Measurements from ENCODE around the gene TECTB. TPM values are rescaled to one million over a fixed set of nuclear protein-coding genes. Genes with fewer than 3 reads are reported as not detected.

The TECTB gene
- total and polyA plus RNA-seq, 4 donors: not detected

- Histone ChIP-seq H3K9me3 (ENCODE audit: control insufficient read depth in 4 of 4, insufficient read depth in 3 of 4, low read length in 3 of 4) (no peaks in the 10 kb centered on the region), H3K4me3 (no peak overlapping the region), H3K9ac (ENCODE audit: insufficient read depth in 1 of 2, low read length in 2 of 2) (no peak overlapping the region), H3K36me3 (ENCODE audit: control insufficient read depth in 4 of 4, insufficient read depth in 4 of 4, low read length in 4 of 4) (no peaks in the 10 kb centered on the region), H3K27ac (ENCODE audit: low read depth in 1 of 2, low read length in 1 of 2) (no peak overlapping the region), H3K27me3 (ENCODE audit: control insufficient read depth in 3 of 3, insufficient read depth in 3 of 3, low read length in 2 of 3) (no peaks in the 10 kb centered on the region), H3K4me1 (ENCODE audit: control insufficient read depth in 5 of 5, insufficient read depth in 5 of 5, low read length in 5 of 5) (peaks cover 0 to 4% (median 0%) of the 10 kb centered on the region in 5 donors)
- ATAC-seq (ENCODE audit: insufficient read depth, low FRiP score): no peak
- TF ChIP-seq CTCF (IDR thresholded peaks at IDR 0.05; ENCODE audit: control extremely low read depth, extremely low read depth): no peak
- WGBS, 2 donors: 81 to 87% methylated on average over 4 of the region's 4 CpGs
- DNase-seq: no peak
Observed at GRCh38 chr10:112333452-112333851, 50.3 kb downstream of the TECTB start.

GRCh38 chr10:112335111-112335867 is 52.1 kb downstream of the TECTB start:
- no peak for TF ChIP-seq CTCF (IDR thresholded peaks at IDR 0.05; ENCODE audit: control extremely low read depth, extremely low read depth)
- Histone ChIP-seq H3K9me3 (ENCODE audit: control insufficient read depth in 4 of 4, insufficient read depth in 3 of 4, low read length in 3 of 4) (no peaks in the 10 kb centered on the region), H3K4me3 (no peak overlapping the region), H3K27me3 (ENCODE audit: control insufficient read depth in 3 of 3, insufficient read depth in 3 of 3, low read length in 2 of 3) (no peaks in the 10 kb centered on the region), H3K4me1 (ENCODE audit: control insufficient read depth in 5 of 5, insufficient read depth in 5 of 5, low read length in 5 of 5) (peaks cover 0 to 4% (median 0%) of the 10 kb centered on the region in 5 donors), H3K36me3 (ENCODE audit: control insufficient read depth in 4 of 4, insufficient read depth in 4 of 4, low read length in 4 of 4) (no peaks in the 10 kb centered on the region), H3K27ac (ENCODE audit: low read depth in 1 of 2, low read length in 1 of 2) (no peak overlapping the region), H3K9ac (ENCODE audit: insufficient read depth in 1 of 2, low read length in 2 of 2) (no peak overlapping the region)
- WGBS, 2 donors: 29 to 42% methylated on average over 5 of the region's 5 CpGs
- no peak for DNase-seq
- ATAC-seq (ENCODE audit: insufficient read depth, low FRiP score): no peak

- TF ChIP-seq CTCF (IDR thresholded peaks at IDR 0.05; ENCODE audit: control extremely low read depth, extremely low read depth): no peak
- 54 to 73% methylated on average over 4 of the region's 4 CpGs for WGBS, 2 donors
- ATAC-seq (ENCODE audit: insufficient read depth, low FRiP score): no peak
- Histone ChIP-seq H3K27ac (ENCODE audit: low read depth in 1 of 2, low read length in 1 of 2) (no peak overlapping the region), H3K4me3 (no peak overlapping the region), H3K4me1 (ENCODE audit: control insufficient read depth in 5 of 5, insufficient read depth in 5 of 5, low read length in 5 of 5) (peaks cover 0 to 4% (median 0%) of the 10 kb centered on the region in 5 donors), H3K27me3 (ENCODE audit: control insufficient read depth in 3 of 3, insufficient read depth in 3 of 3, low read length in 2 of 3) (no peaks in the 10 kb centered on the region), H3K9me3 (ENCODE audit: control insufficient read depth in 4 of 4, insufficient read depth in 3 of 4, low read length in 3 of 4) (no peaks in the 10 kb centered on the region), H3K36me3 (ENCODE audit: control insufficient read depth in 4 of 4, insufficient read depth in 4 of 4, low read length in 4 of 4) (no peaks in the 10 kb centered on the region), H3K9ac (ENCODE audit: insufficient read depth in 1 of 2, low read length in 2 of 2) (no peak overlapping the region)
- DNase-seq: no peak
Observed at GRCh38 chr10:112335868-112336265, 52.7 kb downstream of the TECTB start.
